ENCODE measurements around the gene DCP1A. TPM values are rescaled to one million over a fixed set of nuclear protein-coding genes. Genes with fewer than 3 reads are reported as not detected.

DCP1A gene
- total and polyA plus RNA-seq, 9 of the 15 experiments (the other 6 are each of a cell fraction or from before 2014, with no cell fraction given), result 6.6 to 33.7 (median 13.3) TPM

DNA sequence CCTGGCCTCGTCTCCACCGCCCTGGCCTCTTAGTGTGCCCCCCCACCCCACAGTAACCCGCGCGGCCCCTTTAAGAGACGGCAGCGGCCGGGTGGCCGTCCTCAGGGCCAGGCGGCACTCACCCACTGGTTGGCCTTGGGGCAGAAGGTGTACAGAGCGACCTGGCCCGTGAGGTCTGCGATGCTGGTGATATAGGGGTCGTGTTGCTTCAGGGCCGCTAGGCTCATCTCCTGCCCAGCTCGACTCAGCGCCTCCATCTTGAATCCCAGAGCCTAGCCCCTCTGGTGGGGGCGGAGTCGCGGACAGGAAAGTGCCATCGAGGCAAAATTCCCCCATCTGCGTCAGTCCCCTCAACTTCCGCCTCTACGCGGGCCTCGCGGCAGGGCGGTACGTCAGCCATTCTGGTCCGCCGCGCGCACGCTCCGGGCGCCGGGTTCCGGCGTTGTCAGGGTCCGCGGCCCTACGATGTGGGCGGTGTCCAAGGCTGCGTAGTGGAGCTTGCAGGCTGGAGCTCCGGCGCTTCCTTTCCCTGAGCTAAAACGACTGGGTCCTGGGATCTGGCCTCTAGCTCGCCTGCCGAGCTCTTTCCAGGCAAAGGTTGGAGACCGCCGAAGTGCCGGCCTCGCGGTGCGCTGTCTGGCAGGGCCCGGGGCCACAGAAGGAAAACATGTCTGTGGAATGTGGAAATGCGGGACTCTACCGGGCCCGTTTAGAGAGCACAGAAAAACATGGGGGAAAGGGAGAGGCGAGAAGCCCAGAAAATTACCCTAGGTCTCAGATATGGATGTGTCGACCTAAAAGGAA lies at the start of gene DCP1A (continued):
- no peak for TF ChIP-seq ZNF133 (CRISPR knock-in tag; IDR thresholded peaks at IDR 0.05)
- peak; percentile 54 for TF ChIP-seq TEAD4 (IDR thresholded peaks at IDR 0.05; ENCODE audit: low read length)
- no peak for TF ChIP-seq TEAD4 (CRISPR knock-in tag; IDR thresholded peaks at IDR 0.05; ENCODE audit: borderline replicate concordance)
- peak in 1 of 2 experiments; percentile 98; a peak in 2 of 4 replicates for TF ChIP-seq TRIM24 (IDR thresholded peaks at IDR 0.05)
- no peak for TF ChIP-seq RAD51 (IDR thresholded peaks at IDR 0.05; ENCODE audit: borderline replicate concordance, low read depth)
- TF ChIP-seq, protein P1, sequence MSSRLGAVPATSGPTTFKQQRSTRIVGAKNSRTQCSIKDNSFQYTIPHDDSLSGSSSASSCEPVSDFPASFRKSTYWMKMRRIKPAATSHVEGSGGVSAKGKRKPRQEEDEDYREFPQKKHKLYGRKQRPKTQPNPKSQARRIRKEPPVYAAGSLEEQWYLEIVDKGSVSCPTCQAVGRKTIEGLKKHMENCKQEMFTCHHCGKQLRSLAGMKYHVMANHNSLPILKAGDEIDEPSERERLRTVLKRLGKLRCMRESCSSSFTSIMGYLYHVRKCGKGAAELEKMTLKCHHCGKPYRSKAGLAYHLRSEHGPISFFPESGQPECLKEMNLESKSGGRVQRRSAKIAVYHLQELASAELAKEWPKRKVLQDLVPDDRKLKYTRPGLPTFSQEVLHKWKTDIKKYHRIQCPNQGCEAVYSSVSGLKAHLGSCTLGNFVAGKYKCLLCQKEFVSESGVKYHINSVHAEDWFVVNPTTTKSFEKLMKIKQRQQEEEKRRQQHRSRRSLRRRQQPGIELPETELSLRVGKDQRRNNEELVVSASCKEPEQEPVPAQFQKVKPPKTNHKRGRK (tag; IDR thresholded peaks at IDR 0.05), result no peak
- TF ChIP-seq, protein P2, sequence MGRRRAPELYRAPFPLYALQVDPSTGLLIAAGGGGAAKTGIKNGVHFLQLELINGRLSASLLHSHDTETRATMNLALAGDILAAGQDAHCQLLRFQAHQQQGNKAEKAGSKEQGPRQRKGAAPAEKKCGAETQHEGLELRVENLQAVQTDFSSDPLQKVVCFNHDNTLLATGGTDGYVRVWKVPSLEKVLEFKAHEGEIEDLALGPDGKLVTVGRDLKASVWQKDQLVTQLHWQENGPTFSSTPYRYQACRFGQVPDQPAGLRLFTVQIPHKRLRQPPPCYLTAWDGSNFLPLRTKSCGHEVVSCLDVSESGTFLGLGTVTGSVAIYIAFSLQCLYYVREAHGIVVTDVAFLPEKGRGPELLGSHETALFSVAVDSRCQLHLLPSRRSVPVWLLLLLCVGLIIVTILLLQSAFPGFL (CRISPR knock-in tag; IDR thresholded peaks at IDR 0.05), result no peak
- TF ChIP-seq SMARCC2 (IDR thresholded peaks at IDR 0.05; ENCODE audit: low read depth), result no peak
- TF ChIP-seq DIDO1 (tag; IDR thresholded peaks at IDR 0.05; ENCODE audit: low read depth), result peak; percentile 91; the same call in 1 of the 2 replicates
- TF ChIP-seq, protein P3, sequence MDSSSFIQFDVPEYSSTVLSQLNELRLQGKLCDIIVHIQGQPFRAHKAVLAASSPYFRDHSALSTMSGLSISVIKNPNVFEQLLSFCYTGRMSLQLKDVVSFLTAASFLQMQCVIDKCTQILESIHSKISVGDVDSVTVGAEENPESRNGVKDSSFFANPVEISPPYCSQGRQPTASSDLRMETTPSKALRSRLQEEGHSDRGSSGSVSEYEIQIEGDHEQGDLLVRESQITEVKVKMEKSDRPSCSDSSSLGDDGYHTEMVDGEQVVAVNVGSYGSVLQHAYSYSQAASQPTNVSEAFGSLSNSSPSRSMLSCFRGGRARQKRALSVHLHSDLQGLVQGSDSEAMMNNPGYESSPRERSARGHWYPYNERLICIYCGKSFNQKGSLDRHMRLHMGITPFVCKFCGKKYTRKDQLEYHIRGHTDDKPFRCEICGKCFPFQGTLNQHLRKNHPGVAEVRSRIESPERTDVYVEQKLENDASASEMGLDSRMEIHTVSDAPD (CRISPR knock-in tag; IDR thresholded peaks at IDR 0.05), result no peak
- TF ChIP-seq FUS (optimal IDR thresholded peaks at IDR 0.05; ENCODE audit: low read depth, low read length), result no peak
- peak; percentile 39; the same call in 1 of the 2 replicates for TF ChIP-seq ZNF644 (tag; IDR thresholded peaks at IDR 0.05; ENCODE audit: low read depth)
- no peak for TF ChIP-seq ZNF589 (CRISPR knock-in tag; IDR thresholded peaks at IDR 0.05; ENCODE audit: low read depth)
- TF ChIP-seq E2F3 (CRISPR knock-in tag; IDR thresholded peaks at IDR 0.05), result no peak
- TF ChIP-seq GATAD2B (IDR thresholded peaks at IDR 0.05; ENCODE audit: borderline replicate concordance), result peak; percentile 86
- TF ChIP-seq HDAC1 (IDR thresholded peaks at IDR 0.05), result peak in 1 of 2 experiments; percentile 58; a peak in 1 of 4 replicates
- TF ChIP-seq PML (IDR thresholded peaks at IDR 0.05; ENCODE audit: low read length), result peak; percentile 80
- TF ChIP-seq MEF2A (IDR thresholded peaks at IDR 0.05; ENCODE audit: control insufficient read depth, low read depth, low read length), result 0 out of 2 replicates have a peak, but pooled peaks have one; percentile 24
- TF ChIP-seq GTF2E2 (tag; IDR thresholded peaks at IDR 0.05), result peak; percentile 62; the same call in 1 of the 2 replicates
- TF ChIP-seq ETV1 (tag; conservative IDR thresholded peaks at IDR 0.05; ENCODE audit: low read depth), result peak; percentile 54; the same call in 1 of the 2 replicates
- TF ChIP-seq CBFB (CRISPR knock-in tag; IDR thresholded peaks at IDR 0.05), result peak; percentile 17; the same call in 1 of the 2 replicates
- TF ChIP-seq, protein P4, sequence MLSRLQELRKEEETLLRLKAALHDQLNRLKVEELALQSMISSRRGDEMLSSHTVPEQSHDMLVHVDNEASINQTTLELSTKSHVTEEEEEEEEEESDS (CRISPR knock-in tag; IDR thresholded peaks at IDR 0.05), result no peak
- TF ChIP-seq, protein P5, sequence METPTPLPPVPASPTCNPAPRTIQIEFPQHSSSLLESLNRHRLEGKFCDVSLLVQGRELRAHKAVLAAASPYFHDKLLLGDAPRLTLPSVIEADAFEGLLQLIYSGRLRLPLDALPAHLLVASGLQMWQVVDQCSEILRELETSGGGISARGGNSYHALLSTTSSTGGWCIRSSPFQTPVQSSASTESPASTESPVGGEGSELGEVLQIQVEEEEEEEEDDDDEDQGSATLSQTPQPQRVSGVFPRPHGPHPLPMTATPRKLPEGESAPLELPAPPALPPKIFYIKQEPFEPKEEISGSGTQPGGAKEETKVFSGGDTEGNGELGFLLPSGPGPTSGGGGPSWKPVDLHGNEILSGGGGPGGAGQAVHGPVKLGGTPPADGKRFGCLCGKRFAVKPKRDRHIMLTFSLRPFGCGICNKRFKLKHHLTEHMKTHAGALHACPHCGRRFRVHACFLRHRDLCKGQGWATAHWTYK (CRISPR knock-in tag; IDR thresholded peaks at IDR 0.05), result peak; percentile 53; the same call in 1 of the 2 replicates

Measured in K562 (cell line).